ENCODE measurements around the gene COQ9.

Gene COQ9

GRCh38 chr16:57500578-57501111 lies 53.4 kb downstream of the COQ9 start:
- Histone ChIP-seq H3K9me3 (ENCODE audit: low read length) (no peaks in the 10 kb centered on the region), H3K9ac (ENCODE audit: low read length) (no peak overlapping the region), H3K27me3 (ENCODE audit: control insufficient read depth in 1 of 2, insufficient read depth in 2 of 2, low read length in 2 of 2) (no peaks in the 10 kb centered on the region), H3K4me3 (ENCODE audit: low read depth in 1 of 2, low read length in 2 of 2) (no peak overlapping the region), H3K4me1 (ENCODE audit: insufficient read depth, low read length) (no peaks in the 10 kb centered on the region), H3K27ac (ENCODE audit: low read depth, low read length) (no peak overlapping the region), H3K36me3 (ENCODE audit: insufficient read depth, low read length) (no peaks in the 10 kb centered on the region)

- Histone ChIP-seq H3K4me1 (ENCODE audit: insufficient read depth, low read length) (no peaks in the 10 kb centered on the region), H3K4me3 (ENCODE audit: low read depth in 1 of 2, low read length in 2 of 2) (no peak overlapping the region), H3K9me3 (ENCODE audit: low read length) (no peaks in the 10 kb centered on the region), H3K27ac (ENCODE audit: low read depth, low read length) (no peak overlapping the region), H3K27me3 (ENCODE audit: control insufficient read depth in 1 of 2, insufficient read depth in 2 of 2, low read length in 2 of 2) (no peaks in the 10 kb centered on the region), H3K9ac (ENCODE audit: low read length) (no peak overlapping the region), H3K36me3 (ENCODE audit: insufficient read depth, low read length) (no peaks in the 10 kb centered on the region)
Observed at GRCh38 chr16:57501492-57501891, 54.2 kb downstream of the COQ9 start.

- Histone ChIP-seq H3K36me3 (ENCODE audit: insufficient read depth, low read length) (no peaks in the 10 kb centered on the region), H3K4me3 (ENCODE audit: low read depth in 1 of 2, low read length in 2 of 2) (no peak overlapping the region), H3K27me3 (ENCODE audit: control insufficient read depth in 1 of 2, insufficient read depth in 2 of 2, low read length in 2 of 2) (peaks cover 0 to 2% of the 10 kb centered on the region in 2 donors), H3K27ac (ENCODE audit: low read depth, low read length) (no peak overlapping the region), H3K9me3 (ENCODE audit: low read length) (no peaks in the 10 kb centered on the region), H3K9ac (ENCODE audit: low read length) (no peak overlapping the region), H3K4me1 (ENCODE audit: insufficient read depth, low read length) (no peaks in the 10 kb centered on the region)
Observed at GRCh38 chr16:57502048-57502775, 54.9 kb downstream of the COQ9 start.

- Histone ChIP-seq H3K27me3 (ENCODE audit: control insufficient read depth in 1 of 2, insufficient read depth in 2 of 2, low read length in 2 of 2) (peaks cover 0 to 4% of the 10 kb centered on the region in 2 donors), H3K4me1 (ENCODE audit: insufficient read depth, low read length) (no peaks in the 10 kb centered on the region), H3K9ac (ENCODE audit: low read length) (no peak overlapping the region), H3K4me3 (ENCODE audit: low read depth in 1 of 2, low read length in 2 of 2) (no peak overlapping the region), H3K27ac (ENCODE audit: low read depth, low read length) (no peak overlapping the region), H3K9me3 (ENCODE audit: low read length) (no peaks in the 10 kb centered on the region), H3K36me3 (ENCODE audit: insufficient read depth, low read length) (no peaks in the 10 kb centered on the region)
Observed at GRCh38 chr16:57503366-57503765, 56.1 kb downstream of the COQ9 start.

GRCh38 chr16:57504001-57504400 lies 56.7 kb downstream of the COQ9 start:
- H3K27ac ChIP-seq (ENCODE audit: low read depth, low read length): no peak overlapping the region

GRCh38 chr16:57504491-57504890 lies 57.2 kb downstream of the COQ9 start:
- no peak overlapping the region for H3K27ac ChIP-seq (ENCODE audit: low read depth, low read length)
- H3K9me3 ChIP-seq (ENCODE audit: low read length): no peaks in the 10 kb centered on the region
- no peaks in the 10 kb centered on the region for H3K36me3 ChIP-seq (ENCODE audit: insufficient read depth, low read length)
- H3K4me3 ChIP-seq (ENCODE audit: low read depth in 1 of 2, low read length in 2 of 2): no peak overlapping the region
- H3K27me3 ChIP-seq (ENCODE audit: control insufficient read depth in 1 of 2, insufficient read depth in 2 of 2, low read length in 2 of 2): peaks cover 0 to 4% of the 10 kb centered on the region in 2 donors
- H3K4me1 ChIP-seq (ENCODE audit: insufficient read depth, low read length): no peaks in the 10 kb centered on the region
- no peak overlapping the region for H3K9ac ChIP-seq (ENCODE audit: low read length)

More at GRCh38 chr16:57504001-57504400, 56.7 kb downstream of the COQ9 start:
- Histone ChIP-seq H3K27me3 (ENCODE audit: control insufficient read depth in 1 of 2, insufficient read depth in 2 of 2, low read length in 2 of 2) (peaks cover 0 to 4% of the 10 kb centered on the region in 2 donors), H3K9ac (ENCODE audit: low read length) (no peak overlapping the region), H3K9me3 (ENCODE audit: low read length) (no peaks in the 10 kb centered on the region), H3K4me1 (ENCODE audit: insufficient read depth, low read length) (no peaks in the 10 kb centered on the region), H3K36me3 (ENCODE audit: insufficient read depth, low read length) (no peaks in the 10 kb centered on the region), H3K4me3 (ENCODE audit: low read depth in 1 of 2, low read length in 2 of 2) (no peak overlapping the region)

GRCh38 chr16:57505169-57505568 lies 57.9 kb downstream of the COQ9 start:
- Histone ChIP-seq H3K4me1 (ENCODE audit: insufficient read depth, low read length) (no peaks in the 10 kb centered on the region), H3K9ac (ENCODE audit: low read length) (no peak overlapping the region), H3K27ac (ENCODE audit: low read depth, low read length) (no peak overlapping the region), H3K4me3 (ENCODE audit: low read depth in 1 of 2, low read length in 2 of 2) (no peak overlapping the region), H3K36me3 (ENCODE audit: insufficient read depth, low read length) (no peaks in the 10 kb centered on the region), H3K27me3 (ENCODE audit: control insufficient read depth in 1 of 2, insufficient read depth in 2 of 2, low read length in 2 of 2) (peaks cover 0 to 4% of the 10 kb centered on the region in 2 donors), H3K9me3 (ENCODE audit: low read length) (no peaks in the 10 kb centered on the region)

GRCh38 chr16:57507136-57508034 lies 60.1 kb downstream of the COQ9 start:
- no peaks in the 10 kb centered on the region for H3K36me3 ChIP-seq (ENCODE audit: insufficient read depth, low read length)
- no peaks in the 10 kb centered on the region for H3K9me3 ChIP-seq (ENCODE audit: low read length)
- H3K4me1 ChIP-seq (ENCODE audit: insufficient read depth, low read length): no peaks in the 10 kb centered on the region
- no peak overlapping the region for H3K27ac ChIP-seq (ENCODE audit: low read depth, low read length)
- H3K4me3 ChIP-seq (ENCODE audit: low read depth in 1 of 2, low read length in 2 of 2): no peak overlapping the region
- peaks cover 0 to 4% of the 10 kb centered on the region in 2 donors for H3K27me3 ChIP-seq (ENCODE audit: control insufficient read depth in 1 of 2, insufficient read depth in 2 of 2, low read length in 2 of 2)
- H3K9ac ChIP-seq (ENCODE audit: low read length): no peak overlapping the region

- Histone ChIP-seq H3K27ac (ENCODE audit: low read depth, low read length) (no peak overlapping the region), H3K9ac (ENCODE audit: low read length) (no peak overlapping the region), H3K27me3 (ENCODE audit: control insufficient read depth in 1 of 2, insufficient read depth in 2 of 2, low read length in 2 of 2) (peaks cover 0 to 4% of the 10 kb centered on the region in 2 donors), H3K4me1 (ENCODE audit: insufficient read depth, low read length) (no peaks in the 10 kb centered on the region), H3K9me3 (ENCODE audit: low read length) (no peaks in the 10 kb centered on the region), H3K4me3 (ENCODE audit: low read depth in 1 of 2, low read length in 2 of 2) (no peak overlapping the region), H3K36me3 (ENCODE audit: insufficient read depth, low read length) (no peaks in the 10 kb centered on the region)
Observed at GRCh38 chr16:57508035-57508425, 60.8 kb downstream of the COQ9 start.

- H3K4me3 ChIP-seq (ENCODE audit: low read depth in 1 of 2, low read length in 2 of 2): no peak overlapping the region
- H3K27ac ChIP-seq (ENCODE audit: low read depth, low read length): no peak overlapping the region
- no peak overlapping the region for H3K9ac ChIP-seq (ENCODE audit: low read length)
- H3K27me3 ChIP-seq (ENCODE audit: control insufficient read depth in 1 of 2, insufficient read depth in 2 of 2, low read length in 2 of 2): peaks cover 0 to 4% of the 10 kb centered on the region in 2 donors
- H3K4me1 ChIP-seq (ENCODE audit: insufficient read depth, low read length): peaks cover 6% of the 10 kb centered on the region
- no peaks in the 10 kb centered on the region for H3K9me3 ChIP-seq (ENCODE audit: low read length)
- no peaks in the 10 kb centered on the region for H3K36me3 ChIP-seq (ENCODE audit: insufficient read depth, low read length)
Observed at GRCh38 chr16:57509231-57509923, 62.1 kb downstream of the COQ9 start.
